SK-N-SH treated with all-trans-retinoic acid at 6 μM for 48 hours (cell line): ENCODE results near the gene FAM47A.

Source experiments
- ATAC-seq: fragments of 200-7000 bp; cut with Tn5 transposase; 3 replicates; pipeline ENCODE4 v1.9.1; 2020; ENCODE audit warnings: mild to moderate bottlenecking, moderate library complexity
- BACH2 ChIP-seq: fragments of 250-450 bp; sonication (Bioruptor Pico); IDR thresholded peaks from 2 replicates; pipeline ENCODE4 v1.9.0; 2021; ENCODE audit warnings: mild to moderate bottlenecking, borderline replicate concordance
- CSDC2 ChIP-seq: fragments of 250-450 bp; sonication (Bioruptor Pico); IDR thresholded peaks from 2 replicates; pipeline ENCODE4 v1.5.0; 2020; ENCODE audit warnings: mild to moderate bottlenecking, moderate library complexity
- OSR1 ChIP-seq: fragments of 250-450 bp; sonication (Bioruptor Pico); IDR thresholded peaks from 2 replicates; pipeline ENCODE4 v1.8.0; 2022; ENCODE audit warnings: moderate library complexity, mild to moderate bottlenecking, inconsistent platforms
- PPARA ChIP-seq: fragments of 250-450 bp; sonication (Bioruptor Pico); IDR thresholded peaks from 2 replicates; pipeline ENCODE4 v1.5.0; 2020; ENCODE audit warnings: mild to moderate bottlenecking, borderline replicate concordance
- SNAI2 ChIP-seq: fragments of 250-450 bp; sonication (Bioruptor Pico); IDR thresholded peaks from 2 replicates; pipeline ENCODE4 v1.5.0; 2020; ENCODE audit warnings: mild to moderate bottlenecking, moderate library complexity
- TCF4 ChIP-seq: fragments of 250-450 bp; sonication (Bioruptor Pico); IDR thresholded peaks from 2 replicates; pipeline ENCODE4 v1.8.0; 2021; ENCODE audit warnings: mild to moderate bottlenecking, moderate library complexity, borderline replicate concordance
- ZFP3 ChIP-seq: fragments of 250-450 bp; sonication (Bioruptor Pico); IDR thresholded peaks from 2 replicates; pipeline ENCODE4 v1.5.0; 2020; ENCODE audit warnings: mild to moderate bottlenecking, moderate library complexity
- ZNF565 ChIP-seq: fragments of 450-650 bp; formaldehyde crosslinking; conservative IDR thresholded peaks from 2 replicates; pipeline ENCODE4 v1.5.0; 2020; ENCODE audit warnings: low read depth, mild to moderate bottlenecking, moderate library complexity
- TF ChIP-seq, protein P1 (sequence below): fragments of 250-450 bp; sonication (Bioruptor Pico); IDR thresholded peaks from 2 replicates; pipeline ENCODE4 v1.8.0; 2020; ENCODE audit warnings: mild to moderate bottlenecking, moderate library complexity, borderline replicate concordance
- TF ChIP-seq, protein P2 (sequence below): fragments of 250-450 bp; sonication (Bioruptor Pico); IDR thresholded peaks from 2 replicates; pipeline ENCODE4 v1.5.1; 2021; ENCODE audit warnings: mild to moderate bottlenecking, moderate library complexity

Gene FAM47A

GRCh38 chrX:34112459-34112858 lies 19.7 kb downstream of the FAM47A start:
- no peak for ATAC-seq
- TF ChIP-seq, protein P1, sequence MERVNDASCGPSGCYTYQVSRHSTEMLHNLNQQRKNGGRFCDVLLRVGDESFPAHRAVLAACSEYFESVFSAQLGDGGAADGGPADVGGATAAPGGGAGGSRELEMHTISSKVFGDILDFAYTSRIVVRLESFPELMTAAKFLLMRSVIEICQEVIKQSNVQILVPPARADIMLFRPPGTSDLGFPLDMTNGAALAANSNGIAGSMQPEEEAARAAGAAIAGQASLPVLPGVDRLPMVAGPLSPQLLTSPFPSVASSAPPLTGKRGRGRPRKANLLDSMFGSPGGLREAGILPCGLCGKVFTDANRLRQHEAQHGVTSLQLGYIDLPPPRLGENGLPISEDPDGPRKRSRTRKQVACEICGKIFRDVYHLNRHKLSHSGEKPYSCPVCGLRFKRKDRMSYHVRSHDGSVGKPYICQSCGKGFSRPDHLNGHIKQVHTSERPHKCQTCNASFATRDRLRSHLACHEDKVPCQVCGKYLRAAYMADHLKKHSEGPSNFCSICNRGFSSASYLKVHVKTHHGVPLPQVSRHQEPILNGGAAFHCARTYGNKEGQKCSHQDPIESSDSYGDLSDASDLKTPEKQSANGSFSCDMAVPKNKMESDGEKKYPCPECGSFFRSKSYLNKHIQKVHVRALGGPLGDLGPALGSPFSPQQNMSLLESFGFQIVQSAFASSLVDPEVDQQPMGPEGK (CRISPR knock-in tag): no peak
- TF ChIP-seq PPARA (no peak), ZNF565 (CRISPR knock-in tag) (no peak), ZFP3 (no peak), CSDC2 (CRISPR knock-in tag) (no peak), SNAI2 (no peak), TCF4 (CRISPR knock-in tag) (no peak), BACH2 (no peak), OSR1 (CRISPR knock-in tag) (no peak)
- TF ChIP-seq, protein P2, sequence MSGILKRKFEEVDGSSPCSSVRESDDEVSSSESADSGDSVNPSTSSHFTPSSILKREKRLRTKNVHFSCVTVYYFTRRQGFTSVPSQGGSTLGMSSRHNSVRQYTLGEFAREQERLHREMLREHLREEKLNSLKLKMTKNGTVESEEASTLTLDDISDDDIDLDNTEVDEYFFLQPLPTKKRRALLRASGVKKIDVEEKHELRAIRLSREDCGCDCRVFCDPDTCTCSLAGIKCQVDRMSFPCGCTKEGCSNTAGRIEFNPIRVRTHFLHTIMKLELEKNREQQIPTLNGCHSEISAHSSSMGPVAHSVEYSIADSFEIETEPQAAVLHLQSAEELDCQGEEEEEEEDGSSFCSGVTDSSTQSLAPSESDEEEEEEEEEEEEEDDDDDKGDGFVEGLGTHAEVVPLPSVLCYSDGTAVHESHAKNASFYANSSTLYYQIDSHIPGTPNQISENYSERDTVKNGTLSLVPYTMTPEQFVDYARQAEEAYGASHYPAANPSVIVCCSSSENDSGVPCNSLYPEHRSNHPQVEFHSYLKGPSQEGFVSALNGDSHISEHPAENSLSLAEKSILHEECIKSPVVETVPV (CRISPR knock-in tag): no peak
